Right renal pelvis (tissue), 4 donors: ENCODE data around the gene PCDHGA2. TPM values are rescaled to one million over a fixed set of nuclear protein-coding genes. Genes with fewer than 3 reads are reported as not detected.
"Not testable (repeated sequence)": the region's sequence is repeated elsewhere in the genome, so short reads cannot be mapped to it uniquely, and the experiment has no call there.

ENCODE experiments used
- DNase-seq, 4 donors: peaks; one replicate each; pipeline ENCODE4 v3.0.0-alpha.2; 2013; ENCODE audit warnings: low read depth in 4 of 4, low spot score in 3 of 4, missing footprints in 1 of 4
- polyA plus RNA-seq, 4 donors: library from polyadenylated mRNA; unstranded; fragments of 120-200 nt; gene quantifications; one replicate each; pipeline ENCODE4 v1.2.1, GENCODE V29; 2013; ENCODE audit not compliant: insufficient read length in 4 of 4

PCDHGA2 gene
- polyA plus RNA-seq, 4 donors = 5.8 to 7.7 (median 6.1) TPM

DNA sequence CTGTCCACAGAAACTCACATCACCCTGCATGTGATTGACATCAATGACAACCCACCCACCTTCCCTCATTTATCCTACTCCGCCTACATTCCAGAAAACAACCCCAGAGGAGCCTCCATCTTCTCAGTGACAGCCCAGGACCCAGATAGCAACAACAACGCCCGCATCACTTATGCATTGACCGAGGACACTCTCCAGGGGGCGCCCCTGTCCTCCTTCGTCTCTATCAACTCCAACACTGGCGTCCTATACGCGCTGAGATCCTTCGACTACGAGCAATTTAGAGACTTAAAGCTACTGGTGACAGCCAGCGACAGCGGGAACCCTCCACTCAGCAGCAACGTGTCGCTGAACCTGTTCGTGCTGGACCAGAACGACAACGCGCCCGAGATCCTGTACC lies 6.8 kb downstream of the PCDHGA2 start:
- no peak for DNase-seq

DNA sequence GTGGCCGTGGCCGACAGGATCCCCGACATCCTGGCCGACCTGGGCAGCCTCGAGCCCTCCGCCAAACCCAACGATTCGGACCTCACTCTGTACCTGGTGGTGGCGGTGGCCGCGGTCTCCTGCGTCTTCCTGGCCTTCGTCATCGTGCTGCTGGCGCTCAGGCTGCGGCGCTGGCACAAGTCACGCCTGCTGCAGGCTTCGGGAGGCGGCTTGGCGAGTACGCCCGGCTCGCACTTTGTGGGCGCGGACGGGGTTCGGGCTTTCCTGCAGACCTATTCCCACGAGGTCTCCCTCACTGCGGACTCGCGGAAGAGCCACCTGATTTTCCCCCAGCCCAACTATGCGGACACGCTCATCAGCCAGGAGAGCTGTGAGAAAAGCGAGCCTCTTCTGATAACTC lies 7.5 kb downstream of the PCDHGA2 start:
- DNase-seq = not testable (repeated sequence)

DNA sequence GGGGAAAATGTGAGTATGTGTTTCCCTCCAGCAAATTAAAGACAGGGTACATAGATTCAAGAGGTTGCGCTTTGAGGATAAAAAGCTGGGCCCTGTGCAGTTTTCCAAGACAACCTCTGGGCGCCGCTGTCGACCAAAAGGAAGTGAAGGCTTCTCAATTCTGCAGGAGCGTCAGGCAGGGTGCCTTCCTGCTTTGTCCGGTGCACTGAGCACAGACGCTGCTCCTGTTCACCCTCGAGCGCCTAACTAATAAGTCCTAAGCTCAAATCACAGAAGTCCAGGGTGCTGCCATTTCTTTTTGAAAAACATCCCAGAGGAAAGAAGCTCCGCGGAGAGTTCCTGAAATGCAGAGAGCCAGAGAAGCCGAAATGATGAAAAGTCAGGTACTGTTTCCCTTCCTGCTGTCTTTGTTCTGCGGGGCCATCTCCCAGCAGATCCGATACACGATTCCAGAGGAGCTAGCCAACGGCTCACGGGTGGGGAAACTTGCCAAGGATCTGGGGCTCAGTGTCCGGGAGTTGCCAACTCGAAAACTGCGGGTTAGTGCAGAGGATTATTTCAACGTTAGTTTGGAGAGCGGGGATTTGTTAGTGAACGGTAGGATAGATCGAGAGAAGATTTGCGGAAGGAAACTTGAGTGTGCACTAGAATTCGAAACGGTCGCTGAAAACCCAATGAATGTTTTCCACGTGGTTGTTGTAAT lies 11.5 kb downstream of the PCDHGA2 start, which contains the start of gene PCDHGB1:
Gene PCDHGB1 (plus strand): TSS at position 183 of the 703 bp plus-strand sequence. CDS start 162 bp downstream, at position 345.
- no peak for DNase-seq

DNA sequence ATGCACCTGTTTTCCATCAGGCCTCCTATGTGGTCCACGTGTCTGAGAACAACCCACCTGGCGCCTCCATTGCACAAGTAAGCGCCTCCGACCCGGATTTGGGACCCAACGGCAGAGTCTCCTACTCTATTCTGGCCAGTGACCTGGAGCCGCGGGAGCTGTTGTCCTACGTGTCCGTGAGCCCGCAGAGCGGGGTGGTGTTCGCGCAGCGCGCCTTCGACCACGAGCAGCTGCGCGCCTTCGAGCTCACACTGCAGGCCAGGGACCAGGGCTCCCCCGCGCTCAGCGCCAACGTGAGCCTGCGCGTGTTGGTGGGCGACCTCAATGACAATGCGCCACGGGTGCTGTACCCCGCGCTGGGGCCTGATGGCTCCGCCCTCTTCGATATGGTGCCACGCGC lies 13.0 kb downstream of the PCDHGA2 start:
- DNase-seq = no peak

DNA sequence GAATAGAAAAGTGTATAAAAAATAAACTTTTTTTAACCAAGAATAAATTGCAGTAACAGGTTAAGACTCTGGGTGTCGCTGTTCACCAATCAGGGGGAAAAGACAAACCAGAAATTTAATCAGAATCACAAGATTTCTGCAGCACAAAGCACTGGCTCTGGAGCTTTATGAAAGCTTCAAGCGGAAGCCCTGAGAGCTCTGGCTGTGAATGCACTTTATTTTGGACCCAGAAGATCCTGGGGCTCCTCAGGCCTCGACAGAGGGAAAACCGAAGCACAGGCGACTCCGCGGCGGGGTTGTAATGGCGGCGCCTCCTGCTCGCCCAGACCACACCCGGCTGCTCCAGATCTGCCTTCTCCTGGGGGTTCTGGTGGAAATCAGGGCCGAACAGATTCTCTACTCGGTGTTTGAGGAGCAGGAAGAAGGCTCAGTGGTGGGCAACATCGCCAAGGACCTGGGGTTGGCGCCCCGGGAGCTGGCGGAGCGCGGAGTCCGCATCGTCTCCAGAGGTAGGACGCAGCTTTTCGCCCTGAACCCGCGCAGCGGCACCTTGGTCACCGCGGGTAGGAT lies 16.4 kb downstream of the PCDHGA2 start, which contains the start of gene PCDHGA4:
Gene PCDHGA4 (plus strand): TSS at position 122 of the 570 bp plus-strand sequence. CDS start 87 bp downstream, at position 209.
- DNase-seq = no peak

DNA sequence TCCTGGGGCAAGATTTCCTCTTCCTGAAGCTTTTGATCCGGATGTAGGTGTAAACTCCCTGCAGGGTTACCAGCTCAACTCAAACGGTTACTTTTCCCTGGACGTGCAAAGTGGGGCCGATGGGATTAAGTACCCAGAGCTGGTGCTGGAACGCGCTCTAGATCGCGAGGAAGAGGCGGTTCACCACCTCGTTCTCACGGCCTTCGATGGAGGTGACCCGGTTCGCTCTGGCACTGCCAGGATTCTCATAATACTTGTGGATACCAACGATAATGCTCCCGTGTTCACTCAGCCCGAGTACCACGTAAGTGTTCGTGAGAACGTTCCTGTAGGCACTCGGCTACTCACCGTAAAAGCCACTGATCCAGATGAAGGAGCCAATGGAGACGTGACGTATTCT lies 17.1 kb downstream of the PCDHGA2 start:
- DNase-seq = no peak

DNA sequence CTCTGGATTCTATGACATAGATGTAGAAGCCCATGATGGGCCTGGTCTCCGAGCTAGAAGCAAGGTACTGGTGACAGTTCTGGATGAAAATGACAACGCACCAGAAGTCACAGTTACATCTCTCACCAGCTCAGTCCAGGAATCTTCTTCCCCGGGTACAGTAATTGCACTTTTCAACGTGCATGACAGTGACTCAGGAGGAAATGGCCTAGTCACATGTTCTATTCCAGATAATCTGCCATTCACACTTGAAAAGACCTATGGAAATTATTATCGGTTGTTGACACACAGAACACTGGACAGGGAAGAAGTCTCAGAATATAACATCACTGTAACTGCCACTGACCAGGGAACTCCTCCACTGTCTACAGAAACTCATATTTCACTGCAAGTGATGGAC lies 17.6 kb downstream of the PCDHGA2 start:
- no peak for DNase-seq

DNA sequence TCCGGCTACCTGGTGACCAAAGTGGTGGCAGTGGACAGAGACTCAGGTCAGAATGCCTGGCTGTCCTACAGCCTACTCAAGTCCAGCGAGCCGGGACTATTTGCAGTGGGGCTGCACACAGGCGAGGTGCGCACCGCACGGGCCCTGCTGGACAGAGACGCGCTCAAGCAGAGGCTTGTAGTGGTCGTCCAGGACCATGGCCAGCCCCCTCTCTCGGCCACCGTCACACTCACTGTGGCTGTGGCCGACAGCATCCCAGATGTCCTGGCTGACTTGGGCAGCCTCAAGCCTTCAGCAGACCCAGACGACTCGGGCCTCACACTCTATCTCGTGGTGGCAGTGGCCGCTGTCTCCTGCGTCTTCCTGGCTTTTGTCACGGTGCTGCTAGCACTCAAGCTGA lies 18.4 kb downstream of the PCDHGA2 start:
- no peak for DNase-seq

DNA sequence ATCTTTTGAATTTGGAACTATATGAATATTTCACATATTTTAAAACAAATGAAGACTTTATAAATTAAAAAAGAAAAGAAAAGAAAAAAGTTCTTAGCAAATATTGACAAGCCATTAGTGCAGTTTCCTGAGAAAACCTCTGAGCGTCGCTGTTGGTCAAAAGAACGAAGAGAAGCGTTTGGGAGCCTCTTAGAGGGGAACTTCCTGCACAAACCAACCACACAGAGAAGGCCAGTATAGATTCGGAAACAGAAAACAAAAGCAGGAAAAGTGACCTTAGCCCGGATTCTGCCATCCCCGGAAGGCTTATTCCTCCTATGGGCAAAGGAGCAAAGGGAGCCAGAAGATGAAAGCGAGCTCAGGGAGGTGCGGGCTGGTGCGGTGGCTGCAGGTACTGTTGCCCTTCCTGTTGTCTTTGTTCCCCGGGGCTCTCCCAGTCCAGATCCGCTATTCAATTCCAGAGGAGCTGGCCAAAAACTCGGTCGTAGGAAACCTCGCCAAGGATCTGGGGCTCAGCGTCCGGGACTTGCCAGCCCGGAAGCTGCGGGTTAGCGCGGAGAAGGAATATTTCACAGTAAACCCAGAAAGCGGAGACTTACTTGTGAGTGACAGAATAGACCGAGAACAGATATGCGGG lies 21.3 kb downstream of the PCDHGA2 start, which contains the start of gene PCDHGB2:
Gene PCDHGB2 (plus strand): TSS at position 205 of the 637 bp plus-strand sequence. CDS start 142 bp downstream, at position 347.
- no peak for DNase-seq

DNA sequence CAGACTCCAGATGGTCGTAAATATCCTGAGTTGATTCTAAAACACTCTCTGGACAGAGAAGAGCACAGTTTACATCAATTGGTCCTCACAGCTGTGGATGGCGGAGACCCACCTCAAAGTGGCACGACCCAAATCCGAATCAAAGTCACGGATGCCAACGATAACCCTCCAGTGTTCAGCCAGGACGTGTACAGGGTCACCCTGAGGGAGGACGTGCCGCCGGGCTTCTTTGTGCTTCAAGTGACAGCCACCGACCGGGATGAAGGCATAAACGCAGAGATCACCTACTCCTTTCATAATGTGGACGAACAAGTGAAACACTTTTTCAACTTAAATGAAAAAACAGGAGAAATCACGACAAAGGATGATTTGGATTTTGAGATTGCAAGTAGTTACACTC lies 22.1 kb downstream of the PCDHGA2 start:
- DNase-seq = no peak

DNA sequence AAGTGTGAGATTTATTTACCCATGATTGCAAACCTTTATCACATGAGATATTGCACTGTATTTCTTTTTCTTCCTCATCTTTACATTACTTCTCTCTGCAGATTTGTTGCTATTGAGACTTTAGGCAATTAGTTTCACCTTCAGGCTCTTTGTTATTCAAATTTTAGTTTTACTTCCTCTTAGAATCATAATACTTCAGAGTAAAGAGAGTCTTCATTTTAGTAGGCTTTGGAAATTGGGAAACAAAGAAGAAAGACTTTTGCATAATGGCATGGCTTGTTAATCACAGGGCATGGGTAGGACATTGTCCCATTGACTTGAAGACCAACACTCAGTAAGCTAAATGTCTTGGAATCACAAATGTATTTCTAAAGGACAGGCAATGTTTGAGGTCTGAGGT lies 24.2 kb downstream of the PCDHGA2 start:
- no peak for DNase-seq

DNA sequence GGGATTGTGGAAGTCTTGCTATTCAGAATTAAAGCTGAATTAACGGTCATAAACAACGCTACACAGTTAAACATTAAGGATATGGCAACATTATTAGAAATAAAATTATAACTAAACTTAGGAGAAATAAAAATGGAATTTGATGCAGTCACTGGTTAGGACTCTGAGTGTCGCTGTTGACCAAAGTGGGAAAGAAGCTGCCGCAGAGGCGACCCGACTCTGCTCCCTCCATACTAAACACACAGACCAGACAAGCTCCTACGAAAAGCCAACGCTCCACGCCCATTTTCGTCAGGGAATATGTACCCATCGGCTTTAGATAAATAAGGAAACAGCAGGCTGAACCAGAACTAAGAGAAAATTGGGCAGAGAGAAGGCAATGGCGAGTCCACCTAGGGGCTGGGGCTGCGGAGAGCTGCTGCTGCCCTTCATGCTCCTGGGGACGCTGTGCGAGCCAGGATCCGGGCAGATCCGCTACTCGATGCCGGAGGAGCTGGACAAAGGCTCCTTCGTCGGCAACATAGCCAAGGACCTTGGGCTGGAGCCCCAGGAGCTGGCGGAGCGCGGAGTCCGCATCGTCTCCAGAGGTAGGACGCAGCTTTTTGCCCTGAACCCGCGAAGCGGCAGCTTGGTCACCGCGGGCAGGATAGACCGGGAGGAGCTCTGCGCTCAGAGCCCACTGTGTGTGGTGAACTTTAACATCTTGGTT lies 25.5 kb downstream of the PCDHGA2 start, which contains the start of gene PCDHGA5:
Gene PCDHGA5 (plus strand): TSS at position 211 of the 709 bp plus-strand sequence. CDS start 169 bp downstream, at position 380.
- no peak for DNase-seq

DNA sequence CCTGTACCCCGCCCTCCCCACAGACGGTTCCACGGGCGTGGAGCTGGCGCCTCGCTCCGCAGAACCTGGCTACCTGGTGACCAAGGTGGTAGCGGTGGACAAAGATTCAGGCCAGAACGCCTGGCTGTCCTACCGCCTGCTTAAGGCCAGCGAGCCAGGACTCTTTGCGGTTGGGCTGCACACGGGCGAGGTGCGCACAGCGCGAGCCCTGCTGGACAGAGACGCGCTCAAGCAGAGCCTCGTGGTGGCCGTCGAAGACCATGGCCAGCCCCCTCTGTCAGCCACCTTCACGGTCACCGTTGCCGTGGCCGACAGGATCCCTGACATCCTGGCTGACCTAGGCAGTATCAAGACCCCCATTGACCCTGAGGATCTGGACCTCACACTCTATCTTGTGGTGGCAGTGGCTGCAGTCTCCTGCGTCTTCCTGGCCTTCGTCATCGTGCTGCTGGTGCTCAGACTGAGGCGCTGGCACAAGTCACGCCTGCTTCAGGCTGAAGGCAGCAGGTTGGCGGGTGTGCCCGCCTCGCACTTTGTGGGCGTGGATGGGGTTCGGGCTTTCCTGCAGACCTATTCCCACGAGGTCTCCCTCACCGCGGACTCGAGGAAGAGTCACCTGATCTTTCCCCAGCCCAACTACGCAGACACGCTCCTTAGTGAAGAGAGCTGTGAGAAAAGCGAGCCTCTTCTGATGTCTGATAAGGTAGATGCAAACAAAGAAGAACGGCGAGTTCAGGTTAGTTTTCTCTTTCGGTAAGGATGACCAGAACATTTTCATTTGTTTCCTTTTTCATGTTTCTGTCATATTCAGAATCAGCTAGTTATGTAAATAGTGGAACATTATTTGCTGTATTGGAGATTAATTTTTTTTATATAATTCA lies 27.7 kb downstream of the PCDHGA2 start:
- no peak for DNase-seq

DNA sequence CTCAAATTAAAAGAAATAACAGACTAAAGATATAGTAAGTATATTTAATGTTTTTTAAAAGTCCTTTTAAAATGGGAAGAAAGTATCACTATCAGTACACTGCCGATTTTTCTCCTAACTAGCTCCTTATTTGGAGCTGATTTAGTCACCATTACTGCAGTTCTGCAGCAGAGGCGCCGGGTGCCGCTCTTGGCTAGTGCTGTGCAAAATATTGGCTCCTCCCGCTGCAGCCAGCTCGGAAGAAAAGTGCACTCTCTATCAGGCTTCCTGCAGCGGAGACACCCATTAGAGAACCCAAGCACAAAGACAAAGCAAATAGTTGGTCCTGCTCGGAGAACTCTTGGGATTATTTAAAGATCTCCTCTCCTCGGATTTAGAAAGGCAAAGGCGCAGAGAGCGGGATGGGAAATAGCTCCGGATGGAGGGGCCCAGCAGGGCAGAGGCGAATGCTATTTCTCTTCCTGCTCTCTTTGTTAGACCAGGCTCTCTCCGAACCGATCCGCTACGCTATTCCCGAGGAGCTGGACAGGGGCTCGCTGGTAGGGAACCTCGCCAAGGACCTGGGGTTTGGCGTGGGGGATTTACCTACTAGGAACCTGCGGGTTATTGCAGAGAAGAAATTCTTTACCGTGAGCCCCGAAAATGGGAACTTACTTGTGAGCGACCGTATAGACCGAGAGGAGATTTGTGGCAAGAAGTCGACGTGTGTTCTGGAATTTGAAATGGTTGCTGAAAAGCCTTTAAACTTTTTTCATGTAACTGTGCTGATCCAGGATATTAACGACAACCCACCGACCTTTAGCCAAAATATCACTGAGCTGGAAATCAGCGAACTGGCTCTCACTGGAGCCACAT lies 31.7 kb downstream of the PCDHGA2 start, which contains the start of gene PCDHGB3:
Gene PCDHGB3 (plus strand): TSS at position 249 of the 855 bp plus-strand sequence. CDS start 153 bp downstream, at position 402.
- no peak for DNase-seq

DNA sequence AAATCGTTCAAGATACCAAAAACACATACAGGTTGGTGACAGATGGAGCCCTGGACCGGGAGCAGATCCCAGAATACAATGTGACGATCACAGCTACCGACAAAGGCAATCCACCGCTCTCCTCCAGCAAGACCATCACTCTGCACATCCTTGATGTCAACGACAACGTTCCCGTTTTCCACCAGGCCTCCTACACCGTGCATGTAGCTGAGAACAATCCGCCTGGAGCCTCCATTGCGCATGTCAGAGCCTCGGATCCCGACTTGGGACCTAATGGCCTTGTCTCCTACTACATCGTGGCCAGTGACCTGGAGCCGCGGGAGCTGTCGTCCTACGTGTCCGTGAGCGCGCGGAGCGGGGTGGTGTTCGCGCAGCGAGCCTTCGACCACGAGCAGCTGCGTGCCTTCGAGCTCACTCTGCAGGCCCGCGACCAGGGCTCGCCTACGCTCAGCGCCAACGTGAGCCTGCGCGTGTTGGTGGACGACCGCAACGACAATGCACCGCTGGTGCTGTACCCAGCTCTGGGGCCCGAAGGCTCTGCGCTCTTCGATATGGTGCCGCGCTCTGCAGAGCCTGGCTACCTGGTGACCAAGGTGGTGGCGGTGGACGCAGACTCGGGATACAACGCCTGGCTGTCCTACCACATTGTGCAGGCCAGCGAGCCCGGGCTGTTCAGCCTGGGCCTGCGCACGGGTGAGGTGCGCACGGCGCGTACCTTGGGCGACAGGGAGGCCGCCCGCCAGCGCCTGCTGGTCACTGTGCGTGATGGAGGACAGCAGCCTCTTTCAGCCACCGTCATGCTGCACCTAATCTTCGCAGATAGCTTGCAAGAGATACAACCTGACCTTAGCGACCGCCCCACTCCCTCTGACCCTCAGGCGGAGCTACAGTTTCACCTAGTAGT lies 33.3 kb downstream of the PCDHGA2 start:
- DNase-seq = no peak

DNA sequence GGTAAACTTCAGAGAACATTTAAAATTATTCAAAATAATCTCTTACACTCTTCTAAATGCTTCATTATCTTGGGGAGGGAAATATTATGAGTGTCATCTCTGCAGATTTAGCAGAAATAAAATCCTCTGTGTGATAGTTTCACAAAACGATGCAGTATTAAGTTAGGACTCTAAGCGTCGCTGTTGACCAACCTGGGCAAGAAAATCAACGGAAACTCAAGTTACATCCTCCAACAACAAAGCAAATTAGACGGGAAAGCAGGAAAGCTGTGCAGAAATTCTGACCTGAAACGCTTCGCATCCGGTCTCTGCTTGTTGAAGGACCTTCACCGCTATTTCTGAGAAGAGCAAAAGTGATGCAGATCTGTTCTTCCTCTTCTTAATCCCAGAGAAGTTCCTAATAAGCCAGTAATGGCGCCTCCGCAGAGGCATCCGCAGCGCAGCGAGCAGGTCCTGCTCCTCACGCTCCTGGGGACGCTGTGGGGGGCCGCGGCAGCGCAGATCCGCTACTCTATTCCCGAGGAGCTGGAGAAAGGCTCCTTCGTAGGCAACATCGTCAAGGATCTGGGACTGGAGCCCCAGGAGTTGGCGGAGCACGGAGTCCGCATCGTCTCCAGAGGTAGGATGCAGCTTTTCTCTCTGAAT lies 35.2 kb downstream of the PCDHGA2 start, which contains the start of gene PCDHGA6:
Gene PCDHGA6 (plus strand): TSS at position 219 of the 645 bp plus-strand sequence. CDS start 193 bp downstream, at position 412.
- DNase-seq = no peak

DNA sequence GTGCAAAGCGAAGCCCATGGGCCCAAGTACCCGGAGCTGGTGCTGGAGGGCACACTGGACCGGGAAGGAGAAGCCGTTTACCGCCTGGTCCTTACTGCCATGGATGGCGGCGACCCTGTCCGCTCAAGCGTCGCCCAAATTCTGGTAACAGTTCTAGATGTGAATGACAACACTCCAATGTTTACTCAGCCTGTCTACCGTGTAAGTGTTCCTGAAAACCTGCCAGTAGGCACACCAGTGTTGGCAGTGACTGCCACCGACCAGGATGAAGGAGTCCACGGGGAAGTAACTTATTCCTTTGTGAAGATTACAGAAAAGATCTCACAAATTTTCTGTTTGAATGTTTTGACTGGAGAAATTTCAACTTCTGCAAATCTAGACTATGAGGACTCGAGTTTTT lies 36.1 kb downstream of the PCDHGA2 start:
- no peak for DNase-seq
